Chondrocyte (in vitro differentiated cells): ENCODE results near the gene SCO2. TPM values are rescaled to one million over a fixed set of nuclear protein-coding genes. Genes with fewer than 3 reads are reported as not detected.

Experiments
- DNase-seq: peaks from one replicate; pipeline ENCODE4 v3.0.0; 2021; ENCODE audit warnings: mixed read lengths, low spot score
- H3K27ac Mint-ChIP-seq: one replicate; pipeline ENCODE4 v1.8.0; 2021; ENCODE audit warnings: mild to moderate bottlenecking, moderate library complexity, mixed read lengths; ENCODE audit not compliant: unreplicated experiment
- H3K27me3 Mint-ChIP-seq: 2 replicates; pipeline ENCODE4 v1.8.0; 2021; ENCODE audit warnings: low read depth, mixed read lengths
- H3K36me3 Mint-ChIP-seq: 2 replicates; pipeline ENCODE4 v1.8.0; 2021; ENCODE audit warnings: low read depth, mixed read lengths
- H3K4me1 Mint-ChIP-seq: 2 replicates; pipeline ENCODE4 v1.8.0; 2021; ENCODE audit warnings: low read depth, mild to moderate bottlenecking, mixed read lengths
- H3K4me3 Mint-ChIP-seq: one replicate; pipeline ENCODE4 v1.8.0; 2021; ENCODE audit warnings: mild to moderate bottlenecking, moderate library complexity, mixed read lengths; ENCODE audit not compliant: unreplicated experiment
- H3K9me3 Mint-ChIP-seq: 2 replicates; pipeline ENCODE4 v1.8.0; 2021; ENCODE audit warnings: low read depth, mixed read lengths
- CTCF ChIP-seq: fragments of 200-600 bp; sonication (generic); IDR thresholded peaks from 2 replicates; pipeline ENCODE4 v1.5.0; 2021; ENCODE audit warnings: antibody characterized with exemption, mild to moderate bottlenecking, moderate library complexity
- total RNA-seq: library from RNA; stranded (reverse); gene quantifications from 3 replicates; pipeline ENCODE4 v1.2.1, GENCODE V29; 2021

SCO2 gene
- total RNA-seq, 1 donor from 2014 or later: 5.4 TPM

DNA sequence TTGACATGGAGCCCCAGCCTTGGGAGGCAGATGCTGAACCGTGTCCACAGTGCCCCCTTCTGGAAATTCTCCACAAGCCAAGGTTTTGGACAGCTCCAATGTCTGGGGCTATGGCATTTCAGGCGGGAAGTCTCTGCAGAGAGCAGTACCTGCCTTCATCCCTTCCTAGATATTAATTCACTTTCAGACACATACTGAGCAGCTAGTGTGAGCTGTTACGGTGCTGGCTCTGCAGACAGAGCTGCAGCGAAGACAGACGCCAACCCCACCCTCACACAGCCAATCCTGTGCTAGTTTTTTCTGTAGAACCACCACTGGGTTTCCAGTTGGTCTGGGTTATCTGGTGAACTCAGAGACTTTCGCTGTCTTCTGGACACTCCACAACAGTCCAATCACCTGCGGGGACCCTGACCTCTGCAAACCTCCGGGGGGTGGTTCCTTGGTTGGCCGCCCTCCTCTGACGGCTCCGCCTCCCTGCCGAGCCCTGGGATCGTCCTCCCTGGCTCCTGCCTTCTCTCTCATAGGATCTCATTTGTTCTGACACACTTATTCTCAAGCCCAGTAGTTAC lies 27.0 kb downstream of the SCO2 start:
- Mint-ChIP-seq H3K4me1 (no peaks in the 10 kb centered on the region), H3K27ac (no peak overlapping the region), H3K4me3 (no peak overlapping the region), H3K27me3 (no peaks in the 10 kb centered on the region), H3K36me3 (peaks cover 4% of the 10 kb centered on the region), H3K9me3 (no peaks in the 10 kb centered on the region)
- no peak for DNase-seq
- peak; percentile 79 for TF ChIP-seq CTCF

DNA sequence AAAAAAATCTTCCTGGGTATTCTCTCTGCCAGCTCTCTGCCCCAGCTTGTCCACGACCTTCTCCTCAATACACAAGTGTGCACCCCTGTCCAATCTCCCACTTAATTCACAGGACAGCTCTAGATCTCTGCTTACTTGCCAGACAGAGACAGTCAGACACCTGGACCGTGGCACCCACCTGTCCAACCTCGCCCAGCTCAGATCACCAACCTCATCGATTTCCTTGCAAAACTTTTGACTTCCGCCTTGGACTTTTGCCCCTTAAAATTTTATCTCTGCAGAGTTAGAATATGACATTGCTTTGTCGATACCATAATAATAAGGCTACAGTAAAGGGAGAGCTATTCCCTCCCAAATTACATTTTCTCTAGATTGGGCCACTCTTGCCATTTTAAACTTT lies 28.3 kb downstream of the SCO2 start:
- no peak overlapping the region for H3K4me3 Mint-ChIP-seq
- H3K27ac Mint-ChIP-seq: no peak overlapping the region
- DNase-seq: no peak
- H3K36me3 Mint-ChIP-seq: peaks cover 3% of the 10 kb centered on the region
- H3K27me3 Mint-ChIP-seq: no peaks in the 10 kb centered on the region
- no peaks in the 10 kb centered on the region for H3K9me3 Mint-ChIP-seq
- no peaks in the 10 kb centered on the region for H3K4me1 Mint-ChIP-seq
- TF ChIP-seq CTCF: no peak

- no peak for TF ChIP-seq CTCF
- Mint-ChIP-seq H3K27ac (peak overlapping the region; percentile 72), H3K36me3 (no peaks in the 10 kb centered on the region), H3K4me3 (no peak overlapping the region), H3K4me1 (peaks cover 10% of the 10 kb centered on the region), H3K9me3 (no peaks in the 10 kb centered on the region), H3K27me3 (no peaks in the 10 kb centered on the region)
- no peak for DNase-seq
These were observed 34.7 kb downstream of the SCO2 start for GRCh38 chr22:50490531-50491308.

DNA sequence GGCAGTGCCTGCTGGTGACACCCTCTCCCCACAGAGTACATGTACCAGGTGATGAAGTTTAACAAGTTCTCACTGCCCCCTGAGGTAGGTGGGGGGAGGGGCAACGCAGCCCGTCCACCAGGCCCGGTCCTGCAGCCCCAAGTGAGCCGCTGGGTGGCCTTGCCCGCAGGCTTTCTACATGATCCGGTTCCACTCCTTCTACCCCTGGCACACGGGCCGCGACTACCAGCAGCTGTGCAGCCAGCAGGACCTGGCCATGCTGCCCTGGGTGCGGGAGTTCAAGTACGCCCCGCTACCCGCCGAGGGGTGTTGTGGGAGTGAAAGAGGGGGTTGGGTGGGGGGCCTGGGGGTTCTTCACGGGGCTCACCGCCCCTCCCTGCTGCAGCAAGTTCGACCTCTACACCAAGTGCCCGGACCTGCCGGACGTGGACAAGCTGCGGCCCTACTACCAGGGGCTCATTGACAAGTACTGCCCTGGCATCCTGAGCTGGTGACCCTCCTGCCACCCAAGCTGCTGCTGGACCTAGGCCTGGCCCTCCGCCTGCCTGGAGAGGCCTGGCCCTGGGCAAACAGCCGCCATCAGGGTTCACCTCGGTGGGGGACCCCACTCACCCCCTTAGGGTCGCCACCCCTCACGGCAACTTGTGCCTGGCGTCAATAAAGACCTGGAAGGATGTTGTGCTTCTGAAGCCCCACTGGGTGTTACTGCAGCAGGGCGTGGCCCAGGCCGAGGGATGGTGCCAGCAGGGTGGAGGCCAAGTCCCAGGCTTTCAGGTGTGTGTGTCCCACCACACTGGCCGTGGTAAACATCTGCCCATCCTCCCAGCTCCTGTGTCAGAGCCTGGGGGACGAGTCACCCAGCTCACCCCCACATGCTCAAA lies 35.8 kb downstream of the SCO2 start:
- no peak for TF ChIP-seq CTCF
- peak; percentile 93 for DNase-seq
- Mint-ChIP-seq H3K27ac (no peak overlapping the region), H3K4me1 (peaks cover 16% of the 10 kb centered on the region), H3K9me3 (no peaks in the 10 kb centered on the region), H3K4me3 (no peak overlapping the region), H3K36me3 (no peaks in the 10 kb centered on the region), H3K27me3 (no peaks in the 10 kb centered on the region)

GRCh38 chr22:50488886-50489285 lies 36.5 kb downstream of the SCO2 start:
- no peak for TF ChIP-seq CTCF
- no peaks in the 10 kb centered on the region for H3K9me3 Mint-ChIP-seq
- no peak for DNase-seq
- no peak overlapping the region for H3K27ac Mint-ChIP-seq
- H3K4me1 Mint-ChIP-seq: peaks cover 20% of the 10 kb centered on the region
- peaks cover 2% of the 10 kb centered on the region for H3K36me3 Mint-ChIP-seq
- no peaks in the 10 kb centered on the region for H3K27me3 Mint-ChIP-seq
- no peak overlapping the region for H3K4me3 Mint-ChIP-seq
